Activated T-cell treated with anti-CD3 and anti-CD28 coated beads for 4 hours (primary cell): ENCODE results near the gene ANKRD13B.
"Not testable (repeated sequence)": the region's sequence is repeated elsewhere in the genome, so short reads cannot be mapped to it uniquely, and the experiment has no call there.

ENCODE experiments used
- DNase-seq: peaks from one replicate; pipeline ENCODE4 v3.0.0-alpha.2; 2020

Gene ANKRD13B

DNA sequence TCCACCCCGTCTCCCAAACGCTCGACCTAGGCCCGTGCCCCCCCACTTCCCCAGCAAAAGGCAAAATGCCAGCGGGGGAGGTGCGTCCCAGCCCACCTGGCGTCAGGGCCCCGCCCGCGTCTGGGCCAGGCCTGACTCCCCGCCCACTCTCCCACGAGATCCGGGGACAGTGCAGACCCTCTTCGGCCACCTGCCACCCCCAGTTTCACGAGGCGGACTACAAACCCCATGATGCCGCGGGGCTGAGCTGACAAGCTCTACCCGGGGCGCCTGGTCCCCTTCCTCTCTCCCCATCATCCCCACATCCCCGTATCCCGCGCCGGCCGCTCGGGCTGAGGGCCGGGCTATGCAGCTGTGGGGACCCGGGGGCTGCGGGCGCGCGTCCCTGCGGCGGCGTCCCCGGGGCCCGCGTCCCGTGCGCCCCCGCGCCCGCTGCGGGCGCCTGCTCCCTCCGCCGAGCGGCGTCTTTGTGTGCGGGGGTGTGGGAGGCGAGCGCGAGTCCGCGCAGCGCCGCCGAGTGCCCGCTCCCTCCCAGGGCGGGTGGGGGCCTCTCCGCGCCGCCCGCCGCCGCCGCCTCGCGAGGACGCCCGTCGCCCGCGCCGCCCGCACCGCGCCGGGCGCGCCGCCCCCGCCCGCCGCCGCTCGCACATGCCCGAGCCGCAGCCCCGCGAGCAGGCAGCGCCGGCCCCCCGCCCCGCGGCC is at the start of gene ANKRD13B:
TSS of gene ANKRD13B (plus strand) at position 283 of the 702 bp plus-strand sequence. CDS start 490 bp downstream, outside the sequence.
- peak; percentile 36 for DNase-seq

DNA sequence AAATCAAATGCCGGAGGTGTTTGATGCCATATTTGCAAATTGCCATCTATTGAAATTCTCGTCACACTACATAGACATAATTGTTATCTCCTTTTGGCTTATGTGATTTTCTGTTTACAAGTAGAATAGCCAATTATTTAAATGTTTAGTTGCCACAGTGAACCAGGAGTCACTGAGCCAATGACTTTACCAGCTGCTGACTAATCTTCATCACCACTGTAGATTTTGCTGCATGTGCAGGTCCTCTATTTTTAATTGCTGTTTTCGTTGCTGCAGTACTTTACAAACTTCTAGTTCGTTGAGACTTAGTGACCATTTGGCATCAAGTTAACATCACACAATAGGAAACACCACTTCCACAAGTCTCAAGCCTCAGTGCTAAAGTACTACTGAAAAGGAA is 48.9 kb upstream of the ANKRD13B start:
- no peak for DNase-seq

DNA sequence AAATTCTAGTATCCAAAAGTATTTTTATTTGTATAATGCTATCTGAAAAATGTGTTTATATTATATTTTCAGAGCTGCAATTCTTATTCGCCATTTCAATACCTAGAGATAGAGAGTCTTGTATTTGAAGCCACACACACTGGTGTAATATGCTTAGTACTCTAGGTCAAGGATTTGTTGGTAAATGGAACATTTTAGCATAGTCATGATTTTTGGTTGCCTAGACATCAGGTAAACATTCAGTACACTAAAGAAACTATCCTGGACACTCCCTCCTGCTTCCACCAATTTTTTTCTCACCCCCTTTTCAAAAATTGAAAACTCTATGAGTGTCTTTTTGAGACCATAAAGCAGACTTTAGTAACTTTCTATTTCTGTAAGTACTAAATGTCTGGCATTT is 46.8 kb upstream of the ANKRD13B start:
- no peak for DNase-seq

DNA sequence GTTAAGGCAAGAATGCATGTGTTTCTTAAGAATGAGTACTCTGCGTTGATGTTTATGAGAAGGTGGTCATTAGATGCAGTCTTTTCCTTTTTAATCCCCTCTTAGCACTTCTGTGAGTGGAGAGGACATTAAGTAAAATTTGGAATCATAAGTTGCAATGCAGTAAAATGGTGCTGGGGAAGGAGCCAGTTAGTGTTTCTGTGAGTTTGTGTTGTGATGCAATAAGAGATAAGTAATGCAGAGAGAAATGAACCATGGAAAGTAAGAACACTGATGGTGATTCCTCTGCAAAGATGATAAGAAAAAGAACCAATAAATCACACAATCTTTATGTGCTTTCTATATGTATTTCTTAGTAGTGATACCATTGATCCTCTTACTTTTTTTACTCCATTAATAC is 46.1 kb upstream of the ANKRD13B start:
- no peak for DNase-seq

DNA sequence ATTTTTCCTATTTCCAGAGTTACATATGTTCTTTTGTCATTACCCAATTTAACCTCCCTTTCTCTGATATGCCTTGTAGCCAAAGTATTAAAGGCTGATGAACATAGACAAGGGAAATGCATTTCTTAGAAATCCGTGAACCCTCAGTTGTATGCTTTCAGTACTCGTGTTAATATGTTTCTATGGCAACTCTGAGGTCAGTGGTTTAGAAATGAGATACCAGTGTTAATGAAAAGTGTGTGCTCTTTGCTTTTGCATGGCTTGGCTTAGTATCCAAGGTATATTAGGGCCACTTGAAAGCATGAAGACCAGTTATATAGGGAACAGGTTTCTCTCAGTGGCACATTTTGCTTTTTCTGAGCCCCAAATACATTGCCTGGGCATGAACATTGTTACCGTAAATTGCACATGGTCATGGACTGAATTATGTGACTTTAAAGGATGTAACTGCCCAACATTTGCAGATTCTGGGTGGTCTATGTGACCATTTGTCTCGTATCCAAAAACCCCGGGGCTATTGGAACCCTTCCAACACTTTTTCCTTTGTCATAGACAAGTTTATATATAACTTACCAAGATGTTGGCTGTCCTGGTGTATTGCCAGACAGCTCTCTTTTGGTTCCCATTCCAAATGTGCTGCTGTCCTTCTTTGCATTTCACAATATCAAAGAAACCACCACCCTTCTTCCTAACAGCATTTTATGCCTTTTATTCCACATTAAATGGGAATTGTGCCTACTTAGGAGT is 43.6 kb upstream of the ANKRD13B start:
- no peak for DNase-seq

DNA sequence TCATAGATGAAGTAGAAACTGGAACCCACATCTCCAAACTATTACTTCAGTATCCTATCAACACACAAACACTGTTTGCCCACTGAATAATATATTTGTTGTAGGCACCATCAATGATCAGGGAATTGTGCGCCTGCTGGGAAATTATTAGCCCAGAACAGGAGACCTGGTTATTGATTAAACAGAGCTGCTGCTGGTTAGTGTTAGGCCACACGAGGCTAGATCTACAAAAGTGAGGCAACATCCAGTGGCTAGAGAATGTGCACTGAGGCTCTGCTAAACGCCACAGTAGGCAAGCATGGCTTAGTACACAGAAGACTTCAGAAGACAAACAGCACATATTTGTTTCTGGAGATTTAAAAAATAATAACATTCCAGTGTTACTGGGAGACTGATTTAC is 37.1 kb upstream of the ANKRD13B start:
- DNase-seq, result no peak

DNA sequence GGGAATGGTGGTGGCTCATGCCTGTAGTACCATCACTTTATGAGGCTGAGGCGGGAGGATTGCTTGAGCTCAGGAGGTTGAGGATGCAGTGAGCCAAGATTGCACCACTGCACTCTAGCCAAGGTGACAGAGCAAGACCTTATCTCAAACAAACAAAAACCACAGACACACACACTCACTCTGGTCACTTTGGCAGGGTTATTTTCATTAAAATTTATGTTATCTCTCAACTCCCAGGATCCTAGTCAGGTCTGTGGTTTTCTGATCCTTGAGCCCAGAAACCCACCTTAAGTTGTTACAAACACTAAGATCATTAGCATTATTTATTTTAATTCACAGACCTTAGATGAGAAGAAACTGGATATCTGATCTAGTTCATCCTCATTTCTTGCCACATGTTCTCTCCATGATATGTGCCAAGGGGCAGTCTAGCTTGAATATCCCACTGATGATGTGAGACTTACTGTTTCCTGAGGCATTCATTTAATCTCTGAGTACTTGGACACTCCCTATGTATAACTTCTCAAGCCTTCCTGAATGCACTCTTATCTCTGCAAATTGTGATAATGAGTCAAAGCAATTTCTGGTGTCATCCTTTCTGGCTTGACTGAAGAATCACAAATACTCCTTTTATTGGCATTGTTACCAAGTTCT is 35.7 kb upstream of the ANKRD13B start:
- no peak for DNase-seq

DNA sequence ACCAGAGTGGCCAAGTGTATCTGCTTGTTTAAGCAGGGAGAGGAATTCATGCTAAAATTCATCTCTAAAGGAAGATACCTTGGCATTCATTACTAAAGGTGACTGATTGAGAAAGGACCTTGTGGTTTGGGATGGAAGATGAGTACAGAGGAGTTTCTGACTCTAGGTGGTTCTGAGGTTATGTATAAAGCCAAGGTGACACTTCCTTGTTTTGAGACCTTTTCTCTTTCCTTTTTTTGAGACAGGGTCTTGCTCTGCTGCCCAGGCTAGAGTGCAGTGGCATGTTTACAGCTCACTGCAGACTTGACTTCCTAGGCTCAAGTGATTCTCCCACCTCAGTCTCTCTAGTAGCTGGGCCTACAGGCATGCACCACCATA is 35.2 kb upstream of the ANKRD13B start:
- DNase-seq, result no peak

DNA sequence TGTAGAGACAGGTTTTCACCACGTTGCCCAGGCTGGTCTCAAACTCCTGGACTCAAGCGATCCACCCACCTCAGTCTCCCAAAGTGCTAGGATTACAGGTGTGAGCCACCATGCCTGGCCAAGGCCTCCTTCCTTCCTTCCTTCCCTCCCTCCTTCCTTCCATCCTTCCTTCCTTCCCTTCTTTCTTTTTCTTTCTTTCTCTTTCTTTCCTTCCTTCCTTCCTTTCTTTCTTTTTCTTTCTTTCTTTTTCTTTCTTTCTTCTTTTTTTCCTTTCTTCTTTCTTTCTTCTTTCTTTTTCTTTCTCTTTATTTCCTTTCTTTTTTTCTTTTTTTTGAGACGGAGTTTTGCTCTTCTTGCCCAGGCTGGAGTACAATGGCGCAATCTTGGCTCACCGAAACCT is 34.8 kb upstream of the ANKRD13B start:
- not testable (repeated sequence) for DNase-seq

DNA sequence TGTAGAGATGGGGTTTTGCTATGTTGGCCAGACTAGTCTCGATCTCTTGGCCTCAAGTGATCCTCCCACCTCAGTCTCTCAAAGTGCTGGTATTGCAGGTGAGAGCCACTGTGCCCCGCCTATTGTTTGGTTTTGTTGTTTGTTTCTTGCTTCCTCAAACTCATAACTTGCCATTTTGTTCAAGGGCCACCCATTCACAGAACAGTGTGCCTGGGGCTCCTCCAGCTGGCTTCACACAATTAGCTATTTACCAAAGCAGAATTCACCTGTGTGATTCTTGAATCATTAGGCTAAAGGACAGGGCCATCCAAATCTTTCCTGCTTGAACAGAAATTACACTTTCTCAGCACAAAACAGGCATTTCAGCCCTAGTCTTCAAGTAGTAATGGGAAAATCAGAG is 33.3 kb upstream of the ANKRD13B start:
- no peak for DNase-seq

DNA sequence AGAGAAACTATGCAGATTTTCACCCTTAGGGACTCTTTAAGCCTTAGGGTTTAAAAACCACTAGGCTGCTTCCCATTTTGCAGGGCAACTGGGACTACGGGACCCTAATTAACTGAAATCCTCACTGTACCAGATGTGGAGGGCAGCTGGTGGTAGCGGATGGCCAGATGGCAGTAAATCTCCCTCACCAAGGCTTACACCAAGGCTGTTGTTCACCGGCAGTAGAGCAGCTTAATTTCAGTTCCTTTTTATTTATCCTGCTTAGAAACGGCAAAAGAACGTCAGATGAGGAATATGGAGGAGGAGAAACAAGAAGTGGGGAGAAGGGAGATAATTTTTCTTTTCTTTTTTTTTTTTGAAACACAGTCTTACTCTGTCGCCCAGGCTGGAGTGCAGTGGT is 32.6 kb upstream of the ANKRD13B start:
- no peak for DNase-seq

DNA sequence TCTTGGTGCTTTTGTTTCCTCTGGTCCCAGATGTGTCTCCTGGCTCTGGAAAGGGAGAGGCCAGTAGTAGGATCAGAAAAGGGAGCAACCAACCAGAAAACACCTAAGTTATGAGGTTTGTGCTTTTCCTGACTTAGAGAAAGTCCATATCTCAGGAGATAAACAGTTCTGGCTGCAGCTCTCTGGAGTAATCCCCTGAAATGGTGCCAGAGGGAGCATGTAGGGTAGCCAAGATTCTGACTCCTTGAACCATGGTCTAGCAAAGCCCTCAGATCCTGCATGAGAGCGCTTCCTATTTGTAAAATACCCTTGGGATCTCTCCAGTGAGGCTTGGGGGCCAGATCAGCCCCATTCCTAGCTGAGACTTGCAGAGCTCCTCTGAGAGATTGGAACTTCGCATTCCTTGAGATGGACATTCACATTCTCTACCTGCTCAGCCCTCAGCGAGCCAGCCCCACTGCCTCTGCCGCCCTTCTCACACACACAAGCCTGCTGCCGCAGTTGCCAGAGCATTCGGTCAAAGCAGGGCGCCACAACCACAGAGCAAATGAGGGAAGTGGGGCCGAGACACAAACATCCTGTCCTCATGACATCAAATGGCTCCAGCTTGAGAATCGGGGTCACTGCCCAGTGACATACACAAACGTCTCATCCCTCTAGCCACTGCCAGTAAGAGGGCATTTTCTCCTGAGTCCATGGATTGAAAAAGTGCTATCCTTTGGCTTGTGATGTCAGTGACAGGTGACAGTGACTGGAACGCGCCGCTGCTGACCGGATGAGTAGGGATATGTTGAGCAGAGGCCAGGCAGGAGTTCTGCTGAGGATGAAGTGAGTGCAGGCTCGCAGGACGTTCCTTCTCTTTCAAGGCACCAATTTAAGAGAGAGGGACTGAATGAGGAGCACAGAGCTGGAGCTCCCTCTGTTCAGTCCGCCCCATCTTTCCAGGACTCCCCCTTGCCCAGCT is 31.1 kb upstream of the ANKRD13B start:
- DNase-seq, result no peak

DNA sequence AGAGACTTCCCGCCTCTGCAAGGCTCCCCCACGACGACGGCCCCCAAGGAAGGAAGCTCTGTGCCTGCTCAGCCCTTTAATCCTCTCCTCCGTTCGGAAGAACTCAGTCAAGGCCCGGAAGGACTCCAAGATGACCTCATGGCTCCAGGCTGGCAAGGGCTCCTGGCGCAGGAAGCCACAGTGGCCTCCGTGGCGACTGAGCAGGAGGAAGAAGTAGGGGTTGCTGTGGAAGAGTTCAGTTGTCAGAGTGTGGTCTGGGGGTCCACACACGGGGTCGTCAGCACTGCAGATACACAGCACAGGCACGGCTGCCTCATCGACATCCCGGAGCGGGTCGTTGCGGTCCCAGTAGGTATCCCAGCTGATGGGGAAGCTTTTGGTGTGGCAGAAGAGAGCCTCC is 30.3 kb upstream of the ANKRD13B start:
- DNase-seq, result no peak

DNA sequence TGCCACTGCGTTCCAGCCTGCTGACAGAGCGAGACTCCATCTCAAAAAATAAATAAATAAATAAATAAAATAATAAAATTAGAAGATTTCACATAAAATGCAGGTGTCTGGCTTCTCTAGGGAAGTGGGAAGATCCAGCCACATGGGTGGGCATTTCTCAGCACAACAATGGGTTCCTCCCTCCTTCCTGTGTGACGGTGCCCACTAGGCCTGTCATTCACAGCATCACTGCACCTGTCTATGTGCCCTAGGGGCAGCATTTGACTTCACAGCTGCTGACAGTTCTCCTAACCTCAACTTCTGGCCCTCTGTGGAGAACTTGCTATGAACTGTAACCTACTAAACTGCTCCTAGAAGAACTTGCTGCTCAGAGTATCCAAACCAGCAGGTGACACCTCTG is 29.1 kb upstream of the ANKRD13B start:
- DNase-seq, result no peak

DNA sequence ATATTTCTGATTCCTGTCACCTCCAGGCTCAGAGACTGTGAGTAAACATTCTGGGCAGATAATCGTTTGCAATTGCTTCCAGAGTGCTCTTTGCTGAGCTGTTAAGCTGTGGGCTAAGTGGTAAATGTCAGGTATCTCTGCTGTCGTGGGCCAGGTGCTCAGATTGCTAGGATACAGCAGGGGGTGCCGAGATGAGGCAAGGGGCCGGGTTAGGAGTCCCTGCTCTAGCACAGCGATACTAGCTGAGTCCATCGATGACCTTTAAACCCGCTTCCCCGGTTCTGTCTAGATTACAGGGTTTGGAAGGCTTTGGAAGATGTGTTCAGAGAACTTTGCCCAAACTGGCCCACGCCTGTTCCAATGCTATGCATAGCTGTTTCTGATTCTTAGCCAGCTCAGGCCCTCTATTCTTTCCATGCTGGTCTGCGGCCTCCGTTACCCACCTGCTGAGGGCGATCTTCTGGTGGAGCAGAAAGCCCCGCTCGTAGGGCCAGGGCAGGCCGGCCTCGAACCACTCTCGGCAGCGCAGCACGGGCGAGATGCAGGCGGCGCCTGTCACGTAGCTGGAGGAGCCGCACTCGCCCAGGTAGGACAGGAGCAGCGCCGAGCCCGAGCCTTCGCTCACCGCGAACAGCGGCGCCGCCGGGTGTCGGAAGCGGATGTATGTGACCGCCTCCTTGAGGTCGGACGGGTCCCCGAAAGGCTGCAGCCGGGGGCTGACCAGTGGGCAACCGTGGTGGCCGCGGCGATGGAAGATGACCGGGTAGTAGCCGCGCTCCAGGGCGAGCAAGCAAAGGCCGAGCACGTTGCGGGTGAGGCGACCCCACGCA is 27.1 kb upstream of the ANKRD13B start:
- DNase-seq, result peak; percentile 30

DNA sequence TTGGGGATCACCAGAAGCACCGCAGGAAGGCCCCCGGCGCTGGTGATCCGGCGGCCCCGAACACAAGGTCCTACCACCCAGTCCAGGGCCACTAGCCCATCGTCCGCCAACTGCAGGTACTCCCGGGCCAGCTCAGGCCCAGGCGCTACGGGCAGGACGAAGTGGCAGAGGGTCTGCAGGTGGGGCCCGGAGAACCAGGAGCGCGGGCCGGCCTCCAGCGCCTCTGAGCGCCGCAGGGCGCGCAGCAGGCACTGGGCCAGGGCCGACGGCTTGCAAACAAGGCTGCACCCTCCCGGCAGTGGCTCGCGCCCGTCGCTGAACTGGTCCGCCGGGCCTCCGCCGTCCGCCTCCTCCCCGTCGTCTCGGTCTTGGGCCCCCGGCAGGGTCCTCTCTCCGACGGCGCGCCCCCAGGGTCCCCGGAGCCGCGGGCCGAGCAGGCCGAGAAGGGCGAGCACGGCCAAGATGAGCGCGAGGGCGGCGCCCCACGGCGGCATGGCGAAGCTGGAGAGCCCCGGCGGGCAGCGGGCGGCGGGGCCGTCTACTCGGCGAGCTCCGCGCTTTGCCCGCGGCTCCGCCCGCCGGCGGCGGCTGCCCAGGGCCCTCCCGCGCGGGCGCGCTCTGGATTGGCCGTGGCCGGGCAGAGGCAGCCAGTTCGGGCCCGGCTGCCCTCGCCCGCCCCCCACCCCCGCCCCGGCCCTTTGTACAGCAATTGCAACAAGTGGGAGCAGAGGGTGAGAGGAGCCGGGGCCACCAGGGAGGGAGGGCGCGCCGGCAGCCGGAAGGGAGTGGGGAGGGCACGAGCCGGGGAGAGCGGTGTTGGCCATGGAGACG is 26.2 kb upstream of the ANKRD13B start, which contains the start of gene ABHD15:
TSS of gene ABHD15 (minus strand) at position 565 of the 831 bp plus-strand sequence. CDS start at position 494, 71 bp downstream.
- peak; percentile 36 for DNase-seq

DNA sequence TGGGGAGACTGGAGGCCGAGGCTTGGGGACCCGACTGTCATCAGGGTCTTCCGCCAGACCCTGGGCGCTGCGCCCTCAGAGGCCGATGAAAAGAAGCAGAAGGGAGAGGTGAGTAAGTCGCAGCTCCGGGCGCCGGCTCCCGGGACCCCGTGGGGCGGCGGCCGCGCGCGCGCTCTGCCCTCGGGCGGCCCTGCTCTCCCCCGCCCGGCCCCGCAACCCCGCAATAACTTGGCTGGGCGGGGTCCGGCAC is 25.7 kb upstream of the ANKRD13B start:
- DNase-seq, result no peak

DNA sequence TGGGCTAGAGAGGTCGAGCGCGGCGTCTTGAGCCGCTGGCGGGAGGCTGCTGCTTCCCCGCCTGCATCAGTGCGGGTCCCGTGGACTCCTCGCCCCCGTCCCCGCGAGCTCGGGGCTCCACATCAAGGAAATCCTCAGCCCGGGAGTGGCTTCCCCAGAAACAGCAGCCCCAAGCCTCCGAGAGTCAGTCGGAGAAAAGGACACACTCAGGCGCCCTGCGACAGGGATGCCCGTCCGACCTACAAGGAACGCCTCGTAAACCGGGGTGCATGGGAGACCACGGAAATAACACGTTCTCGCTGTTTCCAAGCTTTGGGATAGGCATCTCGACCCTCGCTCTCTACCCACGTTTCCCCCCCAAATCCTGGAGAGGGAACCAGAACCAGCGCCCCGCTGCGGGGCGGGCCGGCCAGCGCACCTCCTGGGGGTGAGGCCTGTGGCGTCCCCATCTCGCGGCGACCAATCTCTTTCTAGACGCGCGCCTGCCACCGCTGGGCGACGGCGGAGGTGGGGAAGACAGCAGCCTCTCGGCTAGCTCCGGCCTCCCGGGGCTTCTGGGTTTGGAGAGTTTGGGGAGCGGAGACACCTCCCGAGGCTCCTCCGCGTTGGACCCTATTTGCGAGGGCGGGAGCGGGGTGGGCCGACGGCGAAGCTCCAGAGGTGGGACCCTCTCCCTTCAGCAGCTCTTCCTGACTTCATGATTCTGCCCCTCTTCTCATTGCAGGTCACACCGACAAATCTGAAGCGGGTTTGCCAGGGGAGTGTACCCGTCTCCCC is 25.2 kb upstream of the ANKRD13B start:
- DNase-seq, result peak; percentile 53

DNA sequence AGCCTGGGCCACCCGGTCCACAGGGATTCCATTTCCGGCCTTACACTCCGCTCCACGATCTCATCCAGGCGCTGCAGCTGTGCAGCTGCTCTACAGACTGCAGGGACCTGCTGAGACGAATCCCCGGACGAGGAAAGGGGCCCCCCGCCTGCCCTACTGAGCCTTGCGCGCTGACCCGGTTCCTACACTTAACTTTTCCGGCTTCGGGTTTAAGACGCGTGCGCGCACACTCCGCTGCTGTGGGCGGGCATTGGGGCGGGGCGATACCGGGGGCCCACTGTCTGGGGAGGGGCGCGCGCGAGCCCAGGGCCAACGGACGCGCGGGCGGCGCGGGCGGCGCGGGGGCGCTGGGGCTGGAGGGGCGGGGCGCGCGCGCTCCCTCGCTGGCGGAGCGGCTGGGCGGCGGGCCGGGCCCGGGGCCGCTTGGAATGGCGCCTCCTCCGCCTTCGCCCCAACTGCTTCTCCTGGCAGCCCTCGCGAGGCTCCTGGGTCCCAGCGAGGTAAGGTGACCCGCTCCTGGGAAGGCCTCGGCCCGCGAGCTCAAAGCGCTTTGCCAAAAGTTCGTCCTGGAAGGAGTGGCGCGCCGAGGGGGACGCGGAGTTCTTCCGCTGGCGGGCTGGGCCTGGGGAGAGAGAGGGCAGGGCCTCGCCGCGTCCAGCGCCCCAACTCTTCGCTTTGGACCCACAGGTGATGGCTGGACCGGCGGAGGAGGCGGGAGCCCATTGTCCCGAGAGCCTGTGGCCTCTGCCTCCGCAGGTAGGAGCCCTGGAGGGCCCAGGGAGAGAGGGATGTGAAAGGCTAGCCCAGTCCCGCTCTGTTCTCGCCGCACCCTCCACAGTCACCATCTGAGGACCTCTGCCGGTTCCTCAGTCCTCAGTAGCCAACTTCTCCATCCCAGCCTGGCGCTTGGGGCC is 24.3 kb upstream of the ANKRD13B start, which contains the start of gene TP53I13:
TSS of gene TP53I13 (plus strand) at position 371 of the 914 bp plus-strand sequence. CDS start at position 429, 58 bp downstream.
- DNase-seq, result peak; percentile 93
